Measurements from ENCODE around the gene SERPIND1. TPM values are rescaled to one million over a fixed set of nuclear protein-coding genes. Genes with fewer than 3 reads are reported as not detected.
A peak's percentile ranks its signal among the peaks of the same experiment; 100 is the strongest.

SERPIND1 gene
- total RNA-seq, 1 experiment from 2014 or later = not detected

- DNase-seq = no peak
- peaks cover 17% of the 10 kb centered on the region for H3K36me3 ChIP-seq
- no peaks in the 10 kb centered on the region for H3K27me3 ChIP-seq
- H3K4me3 ChIP-seq = no peak overlapping the region
- no peaks in the 10 kb centered on the region for H3K9me3 ChIP-seq
These were observed 20.9 kb downstream of the SERPIND1 start for GRCh38 chr22:20794650-20795413.

GRCh38 chr22:20796731-20797130, 22.8 kb downstream of the SERPIND1 start:
- no peak overlapping the region for H3K4me3 ChIP-seq
- H3K27me3 ChIP-seq = no peaks in the 10 kb centered on the region
- DNase-seq = no peak
- no peaks in the 10 kb centered on the region for H3K9me3 ChIP-seq
- peaks cover 24% of the 10 kb centered on the region for H3K36me3 ChIP-seq

- H3K4me3 ChIP-seq = no peak overlapping the region
- no peaks in the 10 kb centered on the region for H3K27me3 ChIP-seq
- peaks cover 34% of the 10 kb centered on the region for H3K36me3 ChIP-seq
- H3K9me3 ChIP-seq = no peaks in the 10 kb centered on the region
- no peak for DNase-seq
These were observed 24.3 kb downstream of the SERPIND1 start for GRCh38 chr22:20798218-20798617.

- no peak for DNase-seq
- Histone ChIP-seq H3K36me3 (peaks cover 41% of the 10 kb centered on the region), H3K27me3 (no peaks in the 10 kb centered on the region)
These were observed 25.1 kb downstream of the SERPIND1 start for GRCh38 chr22:20798974-20799373.

GRCh38 chr22:20799449-20799848, 25.5 kb downstream of the SERPIND1 start:
- Histone ChIP-seq H3K4me3 (no peak overlapping the region), H3K27me3 (no peaks in the 10 kb centered on the region), H3K9me3 (no peaks in the 10 kb centered on the region), H3K36me3 (peaks cover 46% of the 10 kb centered on the region)
- no peak for DNase-seq

More at GRCh38 chr22:20798974-20799373, 25.1 kb downstream of the SERPIND1 start:
- Histone ChIP-seq H3K9me3 (no peaks in the 10 kb centered on the region), H3K4me3 (no peak overlapping the region)

GRCh38 chr22:20802452-20802851, 28.5 kb downstream of the SERPIND1 start:
- no peak for DNase-seq
- Histone ChIP-seq H3K27me3 (no peaks in the 10 kb centered on the region), H3K4me3 (no peak overlapping the region), H3K9me3 (no peaks in the 10 kb centered on the region), H3K36me3 (peaks cover 64% of the 10 kb centered on the region)

GRCh38 chr22:20802922-20803553, 29.1 kb downstream of the SERPIND1 start:
- Histone ChIP-seq H3K36me3 (peaks cover 64% of the 10 kb centered on the region), H3K27me3 (no peaks in the 10 kb centered on the region), H3K4me3 (no peak overlapping the region), H3K9me3 (no peaks in the 10 kb centered on the region)
- no peak for DNase-seq

- DNase-seq = peak; percentile 30
- no peaks in the 10 kb centered on the region for H3K27me3 ChIP-seq
- no peaks in the 10 kb centered on the region for H3K9me3 ChIP-seq
- H3K4me3 ChIP-seq = no peak overlapping the region
- H3K36me3 ChIP-seq = peaks cover 66% of the 10 kb centered on the region
These were observed 29.9 kb downstream of the SERPIND1 start for GRCh38 chr22:20803696-20804324.

GRCh38 chr22:20804650-20805049, 30.7 kb downstream of the SERPIND1 start:
- no peaks in the 10 kb centered on the region for H3K9me3 ChIP-seq
- H3K4me3 ChIP-seq = no peak overlapping the region
- peaks cover 66% of the 10 kb centered on the region for H3K36me3 ChIP-seq
- DNase-seq = no peak
- no peaks in the 10 kb centered on the region for H3K27me3 ChIP-seq

GRCh38 chr22:20805972-20806471, 32.1 kb downstream of the SERPIND1 start:
- DNase-seq = peak; percentile 82
- Histone ChIP-seq H3K36me3 (peaks cover 61% of the 10 kb centered on the region), H3K4me3 (no peak overlapping the region), H3K9me3 (no peaks in the 10 kb centered on the region), H3K27me3 (no peaks in the 10 kb centered on the region)

GRCh38 chr22:20807315-20807752, 33.4 kb downstream of the SERPIND1 start:
- H3K36me3 ChIP-seq = peaks cover 51% of the 10 kb centered on the region
- no peaks in the 10 kb centered on the region for H3K27me3 ChIP-seq

GRCh38 chr22:20808844-20809243, 34.9 kb downstream of the SERPIND1 start:
- no peak overlapping the region for H3K4me3 ChIP-seq
- DNase-seq = no peak
- H3K36me3 ChIP-seq = peaks cover 53% of the 10 kb centered on the region
- H3K27me3 ChIP-seq = no peaks in the 10 kb centered on the region
- H3K9me3 ChIP-seq = no peaks in the 10 kb centered on the region

More at GRCh38 chr22:20807315-20807752, 33.4 kb downstream of the SERPIND1 start:
- Histone ChIP-seq H3K4me3 (no peak overlapping the region), H3K9me3 (no peaks in the 10 kb centered on the region)
- DNase-seq = peak; percentile 80

- Histone ChIP-seq H3K27me3 (no peaks in the 10 kb centered on the region), H3K36me3 (peaks cover 50% of the 10 kb centered on the region), H3K9me3 (no peaks in the 10 kb centered on the region), H3K4me3 (no peak overlapping the region)
- no peak for DNase-seq
These were observed 35.7 kb downstream of the SERPIND1 start for GRCh38 chr22:20809538-20810185.

- no peak for DNase-seq
- H3K36me3 ChIP-seq = peaks cover 43% of the 10 kb centered on the region
- no peak overlapping the region for H3K4me3 ChIP-seq
- no peaks in the 10 kb centered on the region for H3K27me3 ChIP-seq
- no peaks in the 10 kb centered on the region for H3K9me3 ChIP-seq
These were observed 36.7 kb downstream of the SERPIND1 start for GRCh38 chr22:20810645-20811044.

- Histone ChIP-seq H3K36me3 (peaks cover 39% of the 10 kb centered on the region), H3K4me3 (no peak overlapping the region), H3K9me3 (no peaks in the 10 kb centered on the region), H3K27me3 (no peaks in the 10 kb centered on the region)
- DNase-seq = no peak
These were observed 37.3 kb downstream of the SERPIND1 start for GRCh38 chr22:20811171-20811570.

GRCh38 chr22:20811971-20812660, 38.2 kb downstream of the SERPIND1 start:
- Histone ChIP-seq H3K36me3 (peaks cover 30% of the 10 kb centered on the region), H3K9me3 (no peaks in the 10 kb centered on the region), H3K27me3 (no peaks in the 10 kb centered on the region), H3K4me3 (no peak overlapping the region)
- no peak for DNase-seq
